Measurements from ENCODE around the gene MYBBP1A. TPM values are rescaled to one million over a fixed set of nuclear protein-coding genes. Genes with fewer than 3 reads are reported as not detected.

Gene MYBBP1A
- total RNA-seq, 2 experiments from 2014 or later, result 97.7 to 144 TPM

- Mint-ChIP-seq H3K27me3 (peaks cover 32% of the 10 kb centered on the region), H3K36me3 (ENCODE audit: low read depth) (no peaks in the 10 kb centered on the region), H3K4me3 (no peak overlapping the region), H3K4me1 (peaks cover 5% of the 10 kb centered on the region), H3K9me3 (ENCODE audit: low read depth) (no peaks in the 10 kb centered on the region), H3K27ac (no peak overlapping the region)
- ATAC-seq (no peak), DNase-seq (no peak)
- POLR2A ChIA-PET, result no interaction called here
- intact Hi-C loops (cut with DNase I, micrococcal nuclease), result no loop called here
- CTCF ChIA-PET, result interaction anchor here (0.6 to 0.8 kb wide), 3 partner anchors 9 to 1895 kb away, joined by 3 to 4 read pairs (median 3); no protein-coding TSS in a partner anchor
Observed at GRCh38 chr17:4588391-4588790, 33.2 kb upstream of the MYBBP1A start.

GRCh38 chr17:4587803-4588202 lies 32.6 kb upstream of the MYBBP1A start:
- Mint-ChIP-seq H3K4me1 (peaks cover 5% of the 10 kb centered on the region), H3K4me3 (no peak overlapping the region), H3K27me3 (peaks cover 38% of the 10 kb centered on the region), H3K36me3 (ENCODE audit: low read depth) (no peaks in the 10 kb centered on the region), H3K9me3 (ENCODE audit: low read depth) (no peaks in the 10 kb centered on the region), H3K27ac (no peak overlapping the region)
- intact Hi-C loops (cut with DNase I, micrococcal nuclease), result no loop called here
- ATAC-seq (no peak), DNase-seq (no peak)
- ChIA-PET POLR2A (no interaction called here), CTCF (interaction anchor here (0.7 to 1.0 kb wide), 4 partner anchors 10 to 1895 kb away, joined by 3 read pairs; no protein-coding TSS in a partner anchor)

- Mint-ChIP-seq H3K27ac (no peak overlapping the region), H3K36me3 (ENCODE audit: low read depth) (no peaks in the 10 kb centered on the region), H3K9me3 (ENCODE audit: low read depth) (no peaks in the 10 kb centered on the region), H3K4me3 (no peak overlapping the region), H3K27me3 (peaks cover 39% of the 10 kb centered on the region), H3K4me1 (peaks cover 5% of the 10 kb centered on the region)
- intact Hi-C loops (cut with DNase I, micrococcal nuclease), result no loop called here
- POLR2A ChIA-PET, result no interaction called here
- CTCF ChIA-PET, result interaction anchor here (0.8 to 1.4 kb wide), 3 partner anchors 20 to 59 kb away, joined by 3 to 5 read pairs (median 3); no protein-coding TSS in a partner anchor
- DNase-seq, result no peak
- no peak for ATAC-seq
Observed at GRCh38 chr17:4587195-4587594, 32.0 kb upstream of the MYBBP1A start.

GRCh38 chr17:4586043-4586442 lies 30.9 kb upstream of the MYBBP1A start:
- Mint-ChIP-seq H3K4me3 (no peak overlapping the region), H3K9me3 (ENCODE audit: low read depth) (no peaks in the 10 kb centered on the region), H3K36me3 (ENCODE audit: low read depth) (no peaks in the 10 kb centered on the region), H3K27me3 (peaks cover 42% of the 10 kb centered on the region), H3K27ac (no peak overlapping the region), H3K4me1 (peaks cover 5% of the 10 kb centered on the region)
- intact Hi-C loops (cut with DNase I, micrococcal nuclease), result no loop called here
- POLR2A ChIA-PET, result no interaction called here
- no peak for ATAC-seq
- CTCF ChIA-PET, result interaction anchor here (0.6 to 1.4 kb wide), 4 partner anchors 9 to 111 kb away, joined by 4 to 5 read pairs (median 4); no protein-coding TSS in a partner anchor
- DNase-seq, result no peak

- Mint-ChIP-seq H3K4me1 (peaks cover 5% of the 10 kb centered on the region), H3K27ac (no peak overlapping the region), H3K27me3 (peaks cover 45% of the 10 kb centered on the region), H3K4me3 (no peak overlapping the region), H3K9me3 (ENCODE audit: low read depth) (no peaks in the 10 kb centered on the region), H3K36me3 (ENCODE audit: low read depth) (no peaks in the 10 kb centered on the region)
- ATAC-seq, result no peak
- no peak for DNase-seq
- CTCF ChIA-PET, result interaction anchor here (1.1 to 1.2 kb wide), 2 partner anchors 9 to 17 kb away, joined by 4 read pairs; no protein-coding TSS in a partner anchor
- POLR2A ChIA-PET, result no interaction called here
- intact Hi-C loops (cut with DNase I, micrococcal nuclease), result no loop called here
Observed at GRCh38 chr17:4585638-4585994, 30.4 kb upstream of the MYBBP1A start.

GRCh38 chr17:4584917-4585637 lies 29.9 kb upstream of the MYBBP1A start:
- no peaks in the 10 kb centered on the region for H3K9me3 Mint-ChIP-seq (ENCODE audit: low read depth)
- DNase-seq (no peak), ATAC-seq (no peak)
- ChIA-PET CTCF (interaction anchor here (1.7 kb wide), 1 partner anchor 18 kb away, joined by 7 read pairs; no protein-coding TSS in a partner anchor), POLR2A (no interaction called here)
- intact Hi-C loops (cut with DNase I, micrococcal nuclease), result no loop called here
- no peaks in the 10 kb centered on the region for H3K36me3 Mint-ChIP-seq (ENCODE audit: low read depth)
- peak overlapping the region; percentile 12 for H3K4me3 Mint-ChIP-seq
- H3K27me3 Mint-ChIP-seq, result peaks cover 43% of the 10 kb centered on the region
- no peak overlapping the region for H3K27ac Mint-ChIP-seq
- H3K4me1 Mint-ChIP-seq, result peaks cover 5% of the 10 kb centered on the region

GRCh38 chr17:4584101-4584916 lies 29.1 kb upstream of the MYBBP1A start, which contains the start of gene SMTNL2:
TSS of gene SMTNL2 (plus strand) at chr17:4584529. CDS start at chr17:4584606, 77 bp downstream.
- no peak within 1 kb of the TSS for H3K27ac Mint-ChIP-seq
- ATAC-seq (peak; percentile 65), DNase-seq (peak; percentile 37)
- intact Hi-C loops (cut with DNase I, micrococcal nuclease), result no loop called here
- no peaks in the 10 kb centered on the region for H3K9me3 Mint-ChIP-seq (ENCODE audit: low read depth)
- peak within 1 kb of the TSS; percentile 52 for H3K4me3 Mint-ChIP-seq
- H3K36me3 Mint-ChIP-seq (ENCODE audit: low read depth), result no peaks in the 10 kb centered on the region
- ChIA-PET POLR2A (no interaction called here), CTCF (interaction anchor here (1.7 kb wide), 1 partner anchor 18 kb away, joined by 7 read pairs; no protein-coding TSS in a partner anchor)
- peaks cover 5% of the 10 kb centered on the region for H3K4me1 Mint-ChIP-seq
- H3K27me3 Mint-ChIP-seq, result peaks cover 43% of the 10 kb centered on the region

GRCh38 chr17:4583782-4584100 lies 28.6 kb upstream of the MYBBP1A start:
- Mint-ChIP-seq H3K9me3 (ENCODE audit: low read depth) (no peaks in the 10 kb centered on the region), H3K4me1 (peaks cover 5% of the 10 kb centered on the region), H3K27ac (no peak overlapping the region), H3K4me3 (peak overlapping the region; percentile 52), H3K27me3 (peaks cover 43% of the 10 kb centered on the region), H3K36me3 (ENCODE audit: low read depth) (no peaks in the 10 kb centered on the region)
- ChIA-PET POLR2A (no interaction called here), CTCF (interaction anchor here (1.7 kb wide), 1 partner anchor 17 kb away, joined by 7 read pairs; no protein-coding TSS in a partner anchor)
- DNase-seq (peak; percentile 32), ATAC-seq (peak; percentile 60)
- intact Hi-C loops (cut with DNase I, micrococcal nuclease), result no loop called here

GRCh38 chr17:4583206-4583605 lies 28.0 kb upstream of the MYBBP1A start:
- Mint-ChIP-seq H3K27me3 (peaks cover 43% of the 10 kb centered on the region), H3K4me3 (no peak overlapping the region), H3K27ac (no peak overlapping the region), H3K9me3 (ENCODE audit: low read depth) (no peaks in the 10 kb centered on the region), H3K36me3 (ENCODE audit: low read depth) (no peaks in the 10 kb centered on the region), H3K4me1 (peaks cover 5% of the 10 kb centered on the region)
- ChIA-PET POLR2A (no interaction called here), CTCF (interaction anchor here (1.7 kb wide), 1 partner anchor 17 kb away, joined by 7 read pairs; no protein-coding TSS in a partner anchor)
- ATAC-seq, result no peak
- DNase-seq, result no peak
- intact Hi-C loops (cut with DNase I, micrococcal nuclease), result no loop called here

- Mint-ChIP-seq H3K36me3 (ENCODE audit: low read depth) (no peaks in the 10 kb centered on the region), H3K4me3 (no peak overlapping the region), H3K27ac (no peak overlapping the region), H3K9me3 (ENCODE audit: low read depth) (no peaks in the 10 kb centered on the region), H3K27me3 (peaks cover 43% of the 10 kb centered on the region), H3K4me1 (peaks cover 5% of the 10 kb centered on the region)
- ChIA-PET POLR2A (no interaction called here), CTCF (interaction anchor here (0.9 kb wide), 1 partner anchor 16 kb away, joined by 5 read pairs; no protein-coding TSS in a partner anchor)
- ATAC-seq, result no peak
- no peak for DNase-seq
- intact Hi-C loops (cut with DNase I, micrococcal nuclease), result no loop called here
Observed at GRCh38 chr17:4582691-4583090, 27.5 kb upstream of the MYBBP1A start.

- no peak overlapping the region for H3K27ac Mint-ChIP-seq
- intact Hi-C loops (cut with DNase I, micrococcal nuclease), result no loop called here
- no peak overlapping the region for H3K4me3 Mint-ChIP-seq
- H3K9me3 Mint-ChIP-seq (ENCODE audit: low read depth), result no peaks in the 10 kb centered on the region
- H3K27me3 Mint-ChIP-seq, result peaks cover 43% of the 10 kb centered on the region
- DNase-seq (no peak), ATAC-seq (no peak)
- ChIA-PET CTCF (interaction anchor here (0.7 to 0.9 kb wide), 2 partner anchors 15 to 29 kb away, joined by 3 to 5 read pairs; no protein-coding TSS in a partner anchor), POLR2A (no interaction called here)
- H3K36me3 Mint-ChIP-seq (ENCODE audit: low read depth), result no peaks in the 10 kb centered on the region
- H3K4me1 Mint-ChIP-seq, result peaks cover 5% of the 10 kb centered on the region
Observed at GRCh38 chr17:4582101-4582501, 26.9 kb upstream of the MYBBP1A start.

Data from activated CD4-positive, alpha-beta T cell treated with anti-CD3 and anti-CD28 coated beads for 36 hours (primary cell).